ENCODE measurements around the gene MAP2K2.

DNA sequence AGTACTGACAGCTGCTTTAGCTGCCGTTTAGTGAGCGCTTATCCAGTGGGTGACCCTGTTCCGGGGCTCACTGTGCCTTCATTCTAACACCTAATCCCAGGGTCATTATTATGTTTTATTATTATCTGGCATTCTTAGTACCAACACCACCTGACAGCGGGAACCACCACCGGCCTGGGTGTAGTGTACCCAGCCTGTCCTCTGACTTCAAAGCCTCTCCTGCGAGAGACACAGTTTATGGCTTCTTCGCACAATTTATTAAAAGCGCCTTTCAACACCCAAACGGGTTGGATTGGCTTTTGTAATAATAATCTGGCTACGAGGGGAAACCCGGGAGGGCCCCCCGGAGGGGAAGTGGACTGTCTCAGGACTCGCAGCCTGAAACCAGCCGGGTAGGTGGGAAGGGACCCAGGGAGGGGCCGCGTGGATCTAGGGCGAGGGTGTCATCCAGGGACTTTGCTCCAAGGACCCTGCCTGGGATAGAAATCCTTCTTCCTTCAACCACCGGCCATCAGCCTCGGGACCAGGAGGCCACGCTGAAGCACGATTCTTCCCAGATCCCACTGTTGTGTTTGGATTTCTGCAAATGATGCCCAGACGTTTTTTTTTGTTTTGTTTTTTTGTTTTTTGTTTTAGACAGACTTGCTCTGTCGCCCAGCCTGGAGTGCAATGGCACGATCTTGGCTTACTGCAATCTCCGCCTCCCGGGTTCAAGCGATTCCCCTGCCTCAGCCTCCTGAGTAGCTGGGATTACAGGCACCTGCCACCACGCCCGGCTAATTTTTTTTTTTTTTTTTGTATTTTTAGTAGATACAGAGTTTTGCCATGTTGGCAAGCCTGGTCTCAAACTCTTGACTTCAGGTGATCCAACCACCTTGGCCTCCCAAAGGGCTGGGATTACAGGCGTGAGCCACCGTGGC is 55.6 kb downstream of the MAP2K2 start:
- TF ChIP-seq, protein P1, sequence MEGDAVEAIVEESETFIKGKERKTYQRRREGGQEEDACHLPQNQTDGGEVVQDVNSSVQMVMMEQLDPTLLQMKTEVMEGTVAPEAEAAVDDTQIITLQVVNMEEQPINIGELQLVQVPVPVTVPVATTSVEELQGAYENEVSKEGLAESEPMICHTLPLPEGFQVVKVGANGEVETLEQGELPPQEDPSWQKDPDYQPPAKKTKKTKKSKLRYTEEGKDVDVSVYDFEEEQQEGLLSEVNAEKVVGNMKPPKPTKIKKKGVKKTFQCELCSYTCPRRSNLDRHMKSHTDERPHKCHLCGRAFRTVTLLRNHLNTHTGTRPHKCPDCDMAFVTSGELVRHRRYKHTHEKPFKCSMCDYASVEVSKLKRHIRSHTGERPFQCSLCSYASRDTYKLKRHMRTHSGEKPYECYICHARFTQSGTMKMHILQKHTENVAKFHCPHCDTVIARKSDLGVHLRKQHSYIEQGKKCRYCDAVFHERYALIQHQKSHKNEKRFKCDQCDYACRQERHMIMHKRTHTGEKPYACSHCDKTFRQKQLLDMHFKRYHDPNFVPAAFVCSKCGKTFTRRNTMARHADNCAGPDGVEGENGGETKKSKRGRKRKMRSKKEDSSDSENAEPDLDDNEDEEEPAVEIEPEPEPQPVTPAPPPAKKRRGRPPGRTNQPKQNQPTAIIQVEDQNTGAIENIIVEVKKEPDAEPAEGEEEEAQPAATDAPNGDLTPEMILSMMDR (IDR thresholded peaks at IDR 0.05): no peak
- TF ChIP-seq POLR2AphosphoS5 (IDR thresholded peaks at IDR 0.05): no peak
- TF ChIP-seq POLR2A (IDR thresholded peaks at IDR 0.05): no peak
